ENCODE data around the gene ZCCHC24.

Gene ZCCHC24

DNA sequence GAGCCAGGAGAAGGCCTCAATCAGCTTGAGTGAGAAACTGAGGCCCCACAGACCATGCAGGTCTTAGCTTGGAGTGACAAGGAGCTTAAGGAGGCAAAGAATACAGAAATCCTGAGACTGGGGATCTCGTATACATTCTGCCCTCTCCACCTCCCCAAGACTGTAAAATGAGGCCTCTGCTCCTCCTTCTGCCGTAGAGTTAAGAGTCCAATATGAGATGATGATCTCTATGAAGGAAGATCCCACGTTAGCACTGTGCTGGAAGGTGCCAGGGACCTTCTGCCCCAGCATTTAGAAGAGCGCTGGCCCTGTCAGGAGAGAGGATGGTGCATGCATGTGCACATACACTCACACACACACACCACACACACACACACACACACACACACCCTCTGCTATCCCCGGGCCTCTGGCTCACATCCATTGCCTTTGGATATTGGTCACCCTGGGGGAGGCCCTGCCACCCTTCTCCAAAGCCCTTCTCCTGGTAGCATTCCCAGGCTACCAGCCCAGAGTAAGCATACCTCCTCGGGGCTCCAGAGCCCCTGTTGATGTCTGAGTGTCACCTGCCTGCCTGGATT is 15.0 kb downstream of the ZCCHC24 start:
- no peak for DNase-seq

DNA sequence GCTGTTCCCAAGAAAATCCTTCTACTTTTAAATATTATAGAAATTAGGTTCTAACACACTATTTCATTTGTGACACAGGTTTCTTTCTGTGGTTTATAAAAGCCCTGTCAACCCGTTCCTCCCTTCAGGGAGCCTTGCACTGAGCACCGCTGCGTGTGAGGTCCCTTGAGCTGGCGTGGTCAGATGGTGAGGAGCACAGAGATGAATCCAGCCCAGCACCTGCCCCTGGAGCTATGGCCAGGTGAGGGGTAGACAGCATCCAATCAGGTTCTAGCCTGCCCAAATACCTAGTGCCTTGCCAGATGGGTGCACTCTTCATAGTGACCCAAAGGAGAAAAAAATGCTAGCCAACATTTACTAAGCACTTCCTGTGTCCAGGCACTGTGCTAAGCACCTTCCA is 15.7 kb downstream of the ZCCHC24 start:
- no peak for DNase-seq

DNA sequence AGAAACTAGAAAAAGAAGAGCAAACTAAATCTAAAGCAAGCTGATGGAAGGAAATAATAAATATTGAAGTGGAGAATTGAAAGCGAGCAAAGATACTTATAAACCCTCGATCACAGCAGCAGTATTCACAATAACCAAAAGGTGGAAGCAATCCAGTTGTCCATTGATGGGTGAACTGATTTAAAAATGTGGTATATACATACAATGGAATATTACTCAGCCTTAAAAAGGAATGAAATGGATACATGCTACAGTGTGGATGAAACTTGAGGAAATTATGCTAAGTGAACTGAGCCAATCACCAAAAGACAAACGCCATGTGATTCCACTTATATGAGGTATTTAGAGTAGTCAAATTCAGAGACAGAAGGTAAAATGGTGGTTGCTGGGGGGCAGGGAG is 17.5 kb downstream of the ZCCHC24 start:
- no peak for DNase-seq

DNA sequence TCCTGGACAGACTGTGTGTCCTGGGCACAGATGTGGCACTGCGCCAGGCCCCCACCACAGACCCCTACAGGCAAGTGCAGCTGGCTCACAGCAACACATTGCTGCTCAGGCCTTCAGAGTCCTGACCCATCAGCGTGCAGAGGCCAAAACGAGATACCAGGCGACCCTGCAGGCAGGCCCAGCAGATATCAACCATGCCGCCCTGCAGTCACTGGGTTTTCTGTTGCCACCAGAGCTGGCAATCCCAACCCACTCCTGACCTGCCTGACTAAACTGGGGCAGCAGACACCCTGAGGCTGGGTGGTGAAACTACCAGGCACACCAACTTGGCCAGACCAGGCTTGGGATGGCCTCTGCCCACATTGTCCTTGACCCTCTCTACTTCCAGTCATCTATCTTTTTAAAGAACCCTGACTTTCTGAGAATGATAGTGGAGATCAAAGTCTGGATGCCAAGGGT is 20.3 kb downstream of the ZCCHC24 start:
- DNase-seq, result no peak

DNA sequence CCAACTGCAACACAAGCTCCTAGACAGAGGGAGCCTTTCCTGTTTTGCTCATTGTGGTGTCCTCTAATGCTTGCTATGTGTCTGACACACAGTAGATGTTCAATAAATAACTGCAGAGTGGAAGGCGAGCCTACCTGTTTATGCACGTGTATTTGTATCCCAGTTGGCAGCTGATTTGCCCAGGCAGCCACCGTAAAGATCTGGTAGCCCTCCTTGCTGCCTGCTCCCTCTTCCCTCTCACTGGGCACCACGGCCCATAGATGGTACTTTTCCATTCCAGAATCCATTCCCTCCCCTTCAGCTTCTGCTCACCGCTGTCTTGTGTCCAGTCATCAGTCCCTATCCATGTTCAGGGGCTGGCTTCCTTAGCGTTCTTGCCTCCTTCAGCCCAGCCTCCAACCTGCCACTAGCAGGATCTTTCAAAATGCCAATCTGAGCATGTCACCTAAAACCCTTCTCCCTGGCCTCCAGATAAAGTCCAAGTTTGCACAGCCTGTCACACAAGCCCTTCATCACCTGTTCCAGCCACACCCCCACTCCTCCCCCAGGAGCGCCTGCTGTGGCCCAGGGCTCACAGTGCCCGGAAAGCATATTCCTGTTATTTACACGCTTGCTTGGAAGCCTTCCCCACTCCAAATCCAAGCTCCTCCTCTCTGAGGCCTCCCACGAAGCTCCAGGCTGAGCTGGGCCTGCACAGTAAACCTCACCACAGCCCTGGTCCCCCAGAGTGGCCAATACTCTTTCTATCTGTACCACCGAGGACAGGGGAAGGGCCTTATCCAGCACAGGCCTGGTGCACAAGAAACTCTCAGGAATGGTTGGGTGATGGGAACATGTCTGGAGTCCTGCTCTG is 21.0 kb downstream of the ZCCHC24 start:
- no peak for DNase-seq

DNA sequence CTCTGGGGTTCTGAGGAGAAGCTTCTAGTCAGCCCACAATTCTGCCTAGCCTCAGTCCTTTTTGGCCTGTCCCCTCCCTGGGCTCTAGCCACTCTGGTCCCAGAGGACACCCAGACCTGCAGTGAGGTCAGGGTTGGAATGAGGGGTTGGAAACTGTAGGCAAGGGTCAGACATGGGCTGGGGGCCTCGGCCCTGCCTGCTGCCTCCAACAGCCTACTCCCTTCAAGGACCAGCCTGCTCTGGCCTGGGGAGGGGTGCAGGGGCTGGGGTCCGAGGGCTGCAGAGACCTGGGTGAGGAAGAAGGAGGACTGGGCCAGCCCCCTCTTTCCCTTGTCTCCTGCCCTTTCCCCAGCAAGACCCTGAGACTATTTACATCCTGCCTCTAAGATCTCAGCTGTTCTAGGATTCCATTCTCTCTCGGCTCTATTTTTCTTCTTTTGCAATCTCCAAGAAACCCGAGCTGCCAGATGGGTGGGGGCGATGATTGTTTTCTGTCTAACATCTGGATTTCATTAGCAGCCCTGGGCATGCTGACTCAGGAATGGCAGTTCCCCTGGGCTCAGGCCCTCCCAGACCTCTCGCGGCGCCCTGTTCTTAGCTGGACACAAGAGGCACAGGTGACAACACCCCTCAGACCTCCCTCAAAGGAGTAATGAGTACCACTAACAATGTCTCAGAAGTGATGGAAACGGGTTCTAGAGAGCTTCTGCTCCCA is 23.1 kb downstream of the ZCCHC24 start:
- DNase-seq, result no peak

DNA sequence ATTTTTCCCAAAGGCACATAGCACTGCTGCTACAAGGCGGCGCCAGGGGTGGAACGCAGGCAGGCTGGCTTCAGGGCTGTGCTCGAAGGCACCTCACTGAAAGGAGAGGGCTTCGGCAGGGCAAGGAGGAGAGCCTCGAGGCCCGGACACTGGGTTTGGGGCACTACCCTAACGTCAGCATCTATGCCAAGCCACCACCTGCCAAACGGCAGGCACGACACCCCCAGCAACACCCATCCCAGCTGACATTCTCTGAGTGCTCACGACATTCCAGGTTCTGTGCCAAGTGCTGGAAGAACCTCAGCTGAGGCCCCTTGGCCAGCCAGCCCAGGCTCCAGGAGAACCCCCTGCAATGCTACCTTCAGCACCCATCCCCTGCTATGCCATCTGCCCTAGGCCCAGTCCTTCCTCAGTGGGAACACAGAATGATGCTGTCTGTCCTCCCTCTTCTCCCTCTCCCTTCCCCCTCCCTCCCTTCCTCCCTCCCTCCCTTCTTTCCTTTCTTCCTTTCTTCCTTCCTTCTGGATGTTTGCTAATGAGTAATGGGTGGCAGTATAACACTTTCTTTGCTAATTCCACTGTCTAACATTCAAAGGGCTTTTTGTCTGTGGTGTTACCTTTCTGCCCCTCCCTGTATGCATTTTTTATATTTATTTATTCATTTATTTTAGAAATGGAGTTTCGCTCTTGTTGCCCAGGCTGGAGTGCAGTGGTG is 24.3 kb downstream of the ZCCHC24 start:
- DNase-seq, result no peak

DNA sequence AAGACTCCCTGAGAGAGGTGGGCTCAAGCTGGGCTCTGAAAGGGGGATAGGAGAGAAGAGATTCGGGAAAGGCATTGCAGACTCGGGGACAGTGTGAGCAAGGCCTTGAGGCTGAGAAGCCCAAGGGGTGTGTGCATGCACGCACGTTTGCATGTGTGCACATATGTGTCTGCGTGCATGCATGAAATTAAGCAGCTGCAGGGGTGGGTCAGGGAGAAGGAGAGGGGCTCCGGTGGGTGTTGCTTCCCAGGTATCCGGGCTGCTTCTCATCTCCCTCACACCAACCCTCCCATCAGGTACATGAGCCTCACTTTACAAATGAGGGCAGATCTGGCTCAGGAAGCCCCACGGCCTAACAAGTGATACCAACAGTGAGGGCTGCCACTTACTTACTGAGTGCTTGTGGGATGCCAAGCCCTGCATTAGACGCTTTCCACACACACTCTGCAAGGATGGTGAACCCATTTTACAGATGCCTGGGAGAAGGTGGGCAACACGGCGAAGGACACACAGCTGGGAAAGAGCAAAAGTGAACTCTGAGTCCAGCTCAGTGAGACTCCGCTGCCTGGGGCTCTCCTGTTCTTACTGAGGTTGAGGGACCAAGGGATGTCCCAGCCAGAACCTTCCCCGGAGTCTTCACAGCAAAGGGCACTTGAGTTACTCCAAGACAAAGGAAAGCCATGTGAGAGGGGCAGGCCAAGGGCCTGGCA is 26.4 kb downstream of the ZCCHC24 start:
- no peak for DNase-seq

DNA sequence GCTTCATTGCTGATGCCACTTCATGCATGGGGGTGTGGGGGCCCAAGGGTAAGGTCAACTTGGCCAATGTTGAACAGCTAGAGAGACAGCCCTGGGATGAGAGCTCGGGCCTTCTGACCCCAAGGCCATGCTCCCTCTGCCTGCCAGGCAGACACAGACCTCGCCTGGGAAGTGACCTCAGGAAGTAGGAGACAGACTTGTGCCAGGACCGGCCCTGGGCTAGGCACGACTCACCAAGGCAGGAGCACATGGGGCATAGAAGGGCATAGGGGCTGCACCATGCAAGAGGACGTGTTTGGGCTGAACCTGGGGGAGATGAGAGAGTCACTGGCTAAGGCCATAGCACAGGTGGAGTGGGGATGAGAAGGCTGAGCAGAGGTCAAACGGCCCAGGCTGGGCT is 27.1 kb downstream of the ZCCHC24 start:
- DNase-seq, result no peak

DNA sequence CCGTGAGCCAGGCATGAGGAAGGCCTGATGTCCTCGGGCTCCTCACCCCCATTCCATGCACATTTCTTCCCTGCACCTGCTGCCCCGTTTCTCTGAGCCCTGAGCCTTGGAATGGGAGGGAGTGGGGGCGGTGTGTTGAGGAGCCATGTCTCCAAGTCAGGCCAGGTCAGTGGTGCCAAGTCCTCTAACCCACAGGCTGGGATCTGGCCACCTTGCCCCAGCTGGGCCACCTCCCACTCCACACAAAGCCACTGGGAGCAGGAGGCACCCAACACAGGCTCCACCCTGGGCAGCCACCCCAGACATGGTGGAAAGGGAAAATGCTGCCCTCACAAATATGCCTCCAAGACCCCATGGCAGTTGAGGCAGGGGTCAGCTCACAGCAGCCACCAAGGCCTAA is 27.7 kb downstream of the ZCCHC24 start:
- no peak for DNase-seq

DNA sequence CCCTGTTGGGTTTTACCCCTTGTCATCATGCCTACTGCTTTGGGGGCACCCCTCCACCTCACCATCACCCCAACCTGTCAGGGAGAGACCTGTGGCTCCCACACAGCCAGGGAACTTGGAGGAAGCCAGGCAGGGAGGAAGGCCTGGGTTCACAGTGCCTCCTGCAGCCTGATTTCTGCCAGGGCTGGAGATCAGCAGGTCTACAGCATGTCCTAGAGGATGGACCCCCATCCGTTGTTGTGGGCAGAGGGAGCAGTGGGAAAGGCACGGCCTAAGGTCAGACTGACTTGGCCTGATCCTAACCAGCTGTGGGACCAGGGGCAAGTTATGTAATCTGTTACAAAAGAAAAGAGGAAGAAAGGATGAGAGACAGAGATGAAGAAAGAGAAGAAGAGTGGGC is 28.2 kb downstream of the ZCCHC24 start:
- no peak for DNase-seq

DNA sequence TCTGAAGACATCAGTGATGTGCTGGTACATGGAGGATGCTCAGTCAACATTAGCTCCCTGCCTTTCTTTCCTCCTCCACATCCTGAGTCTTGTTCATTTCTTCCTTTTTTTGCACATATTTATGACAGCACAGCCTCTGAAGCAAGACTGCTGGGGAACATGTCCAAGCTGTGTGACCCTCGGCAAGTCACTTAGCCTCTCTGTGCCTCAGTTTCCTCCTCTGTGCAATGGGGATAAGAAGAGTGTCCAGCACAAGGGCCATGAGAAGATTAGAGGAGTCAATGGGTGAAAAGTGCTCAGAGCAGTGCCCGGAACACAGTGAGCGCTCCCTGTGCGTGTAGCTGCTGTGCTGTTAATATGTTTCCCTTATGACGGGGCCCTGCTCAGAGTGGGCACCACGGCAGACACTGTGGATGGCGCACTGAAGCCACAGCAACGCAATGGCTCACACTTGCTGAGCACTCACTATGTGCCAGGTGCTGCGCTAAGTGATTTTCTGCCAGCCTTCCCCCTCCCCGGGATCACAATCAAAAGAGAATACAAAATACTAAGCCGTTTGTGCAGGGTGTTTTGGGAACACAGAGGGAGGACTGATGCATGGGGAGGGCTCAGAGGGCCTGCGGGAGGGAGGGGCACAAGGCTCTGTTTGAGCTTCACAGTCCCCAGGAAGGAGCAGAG is 28.7 kb downstream of the ZCCHC24 start:
- DNase-seq, result no peak

DNA sequence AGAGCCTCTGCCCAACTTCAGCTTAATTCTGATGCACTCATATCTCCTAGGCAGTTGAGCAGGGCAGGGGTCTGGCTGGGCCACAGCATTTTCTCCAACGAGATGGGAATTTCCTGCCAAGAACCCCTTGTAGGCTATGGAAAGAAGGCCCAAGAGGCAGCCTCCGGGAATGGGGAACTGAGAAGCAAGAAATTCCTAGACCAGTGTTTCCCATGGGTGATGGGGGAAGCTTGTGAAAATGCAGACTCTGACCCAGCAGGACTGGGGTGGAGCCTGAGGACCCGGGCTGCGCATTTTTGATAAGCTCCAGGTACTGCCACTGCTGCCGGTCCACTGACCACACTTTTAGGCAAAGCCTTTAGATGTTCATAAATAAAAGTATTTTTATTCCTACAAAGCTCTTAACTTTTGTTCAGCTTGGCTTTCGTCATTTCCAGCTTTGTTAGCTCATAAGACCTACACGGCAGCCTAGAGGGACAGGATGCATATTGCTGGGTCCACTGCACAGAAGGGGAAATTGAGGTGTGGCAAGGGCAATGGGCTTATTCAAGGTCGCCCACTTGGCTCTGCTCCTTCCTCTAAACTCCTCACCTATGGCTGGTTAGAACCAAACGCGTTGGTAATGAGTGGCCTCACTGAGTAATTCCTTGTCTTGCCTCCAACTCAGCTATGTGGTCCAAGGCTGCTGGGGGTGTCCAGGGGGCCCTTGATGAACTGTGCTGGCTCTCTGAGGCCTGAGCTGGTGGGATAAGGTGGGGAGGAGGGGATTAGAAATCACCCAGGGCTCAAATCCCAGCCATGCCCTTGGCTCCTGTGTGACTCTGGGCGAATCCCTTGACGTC is 29.5 kb downstream of the ZCCHC24 start:
- DNase-seq, result no peak

DNA sequence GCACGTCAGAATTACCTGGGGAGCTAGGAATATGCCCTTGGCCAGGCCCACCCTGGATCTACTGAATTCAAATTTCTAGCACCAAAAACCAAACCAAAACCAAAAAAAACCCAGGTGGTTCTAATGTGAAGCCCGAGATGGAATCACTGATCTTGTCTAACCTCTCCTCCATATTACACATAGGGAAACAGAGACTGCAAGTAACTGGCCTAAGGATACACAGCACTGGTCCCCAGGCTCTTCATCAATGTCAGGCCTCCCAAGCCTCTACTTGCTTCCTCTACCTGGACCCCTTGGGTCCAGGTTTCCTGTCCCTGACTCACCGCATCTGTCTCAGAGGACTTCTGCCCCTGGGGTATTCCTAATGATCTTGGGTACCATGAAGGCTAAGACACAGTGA is 30.7 kb downstream of the ZCCHC24 start:
- DNase-seq, result no peak

DNA sequence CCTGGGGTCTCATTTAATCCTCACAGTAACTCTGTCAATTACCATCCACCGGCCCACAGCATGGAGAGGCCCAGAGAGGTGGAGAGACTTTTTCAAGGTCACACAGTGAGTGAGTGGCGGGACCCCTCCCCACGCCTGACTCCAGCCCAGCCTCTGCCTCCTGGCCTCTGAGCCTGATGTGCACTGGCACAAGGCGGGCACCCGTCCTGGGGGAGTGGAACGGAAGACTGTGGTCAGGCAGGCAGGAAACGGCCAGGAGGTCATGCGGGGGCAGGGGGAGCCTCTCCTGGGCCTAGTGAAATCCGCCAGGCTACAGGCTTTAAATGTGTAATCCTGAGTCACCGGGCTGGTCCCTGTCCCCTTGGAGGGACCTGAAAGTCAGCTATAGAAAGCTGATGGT is 32.2 kb downstream of the ZCCHC24 start:
- no peak for DNase-seq

DNA sequence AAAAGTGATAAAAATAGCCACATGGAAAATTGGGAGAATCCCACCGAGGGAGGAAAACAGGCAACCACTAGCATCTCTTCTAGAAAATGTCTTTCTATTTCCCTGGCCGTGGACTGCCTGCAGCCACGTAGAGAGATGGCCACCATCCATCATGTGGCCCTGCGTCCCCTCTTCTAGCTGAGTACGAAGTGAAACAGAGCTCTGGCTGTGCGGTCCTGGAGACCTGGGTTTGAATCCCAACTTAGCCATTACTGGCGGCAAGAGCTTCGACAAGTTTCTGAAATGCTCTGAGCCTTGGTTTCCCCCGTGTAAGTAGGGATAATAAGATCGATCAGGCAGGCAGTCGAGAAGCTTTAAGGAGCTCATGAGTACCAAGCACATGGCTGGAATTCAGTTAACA is 32.9 kb downstream of the ZCCHC24 start:
- no peak for DNase-seq

DNA sequence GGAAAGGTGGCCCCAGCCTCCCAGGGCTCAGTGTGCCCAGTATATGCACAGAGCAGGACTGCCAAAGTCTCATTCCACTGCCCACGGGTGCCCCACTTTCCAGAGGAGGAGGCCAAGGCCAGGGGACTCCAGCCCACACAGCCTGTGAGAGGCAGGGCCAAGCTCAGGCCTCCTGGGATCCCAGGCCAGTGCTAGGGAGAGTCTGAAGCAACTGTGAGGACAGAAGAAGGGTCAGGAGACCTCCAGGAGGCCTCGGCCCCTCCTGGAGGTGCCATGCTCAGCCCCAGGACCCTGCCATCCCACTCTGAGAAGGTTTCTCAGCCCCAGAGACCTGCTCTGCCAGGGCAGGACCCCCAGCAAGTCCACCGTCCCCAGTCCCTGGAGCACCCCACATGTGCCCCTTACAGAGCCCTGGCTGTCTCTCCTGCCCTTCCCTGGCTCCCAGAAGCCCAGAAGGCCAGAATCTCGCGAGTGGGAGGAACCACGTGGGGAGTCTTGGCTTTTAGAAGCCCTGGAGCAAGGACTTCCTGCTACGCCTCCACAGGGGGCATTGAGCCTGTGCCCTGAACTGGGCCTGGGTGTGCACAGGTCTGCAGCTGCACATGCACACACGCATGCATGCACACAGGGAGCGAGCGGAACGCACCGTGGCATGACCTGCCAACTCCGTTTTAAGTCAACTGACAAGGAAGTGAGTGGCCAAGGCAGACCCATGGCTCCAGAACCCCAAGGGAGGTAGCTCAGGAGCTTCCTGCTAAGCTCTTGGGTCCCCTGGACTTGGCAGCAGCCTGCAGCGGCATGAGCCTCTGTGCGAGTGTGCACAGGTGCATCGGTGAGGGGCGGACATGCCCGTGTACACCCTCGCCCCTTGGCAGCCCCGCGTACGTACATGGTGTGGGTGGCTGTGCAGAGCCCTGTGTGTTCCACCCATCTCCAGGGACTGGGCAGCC is 33.6 kb downstream of the ZCCHC24 start:
- no peak for DNase-seq

DNA sequence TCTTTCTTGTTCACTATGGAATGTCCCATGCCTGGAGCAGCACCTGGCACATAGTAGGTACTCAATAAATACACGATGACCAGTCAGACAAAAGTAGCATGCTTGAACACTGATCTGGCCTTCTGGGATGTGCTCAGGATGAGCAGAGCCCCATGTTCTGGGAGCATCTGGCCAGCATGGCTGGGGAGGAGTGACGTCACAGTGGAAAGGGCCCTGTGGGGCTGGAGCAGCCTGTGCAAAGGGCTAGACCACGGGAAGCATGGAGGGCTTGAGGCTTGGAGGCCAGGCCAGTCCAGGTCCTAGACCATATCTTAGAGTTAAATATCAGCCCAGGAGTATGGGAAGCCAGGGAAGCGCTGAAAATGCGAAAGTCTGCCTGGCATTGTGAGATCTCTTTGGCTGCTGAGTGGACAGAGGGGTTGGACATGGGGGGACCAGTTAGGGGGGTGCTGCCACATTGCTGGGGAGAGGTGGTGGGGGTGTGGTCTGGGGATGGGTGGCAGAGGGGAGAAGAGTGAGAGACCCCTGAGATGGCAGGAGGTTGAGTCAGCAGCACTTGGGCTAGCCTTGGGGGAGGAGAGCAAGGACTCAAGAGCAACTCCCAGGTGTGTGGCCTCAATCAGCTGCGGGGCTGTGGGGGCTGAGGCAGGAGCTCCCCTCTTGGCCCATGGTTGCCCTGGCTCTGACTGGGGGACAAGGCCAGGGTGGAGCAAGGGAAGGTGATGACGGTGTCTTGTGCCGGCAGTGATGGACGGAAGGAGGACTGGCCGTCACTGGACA is 34.9 kb downstream of the ZCCHC24 start:
- no peak for DNase-seq

DNA sequence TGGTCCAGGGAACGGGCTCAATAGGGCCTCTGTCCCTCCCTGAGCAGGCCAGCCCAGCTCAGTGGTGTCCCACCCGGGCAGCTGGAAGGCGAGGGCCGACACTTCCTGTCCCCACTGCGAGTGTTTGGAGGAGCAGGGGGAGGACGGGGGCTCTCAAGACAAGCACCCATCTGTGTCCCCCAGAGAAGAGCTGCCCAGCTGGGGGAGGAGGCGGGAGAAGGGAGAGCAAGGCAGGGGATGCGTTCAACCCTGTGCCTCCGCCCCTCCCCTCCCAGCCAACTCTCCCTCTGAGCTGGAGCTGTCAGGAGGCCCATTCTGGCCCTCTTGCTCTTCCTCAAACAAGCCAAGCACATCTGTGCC is 35.7 kb downstream of the ZCCHC24 start:
- DNase-seq, result no peak

Data from GDM1 (cell line).